Kasumi-1 (cell line): Measurements from ENCODE around the gene EP400.

ENCODE experiments used
- DNase-seq, 2 experiments: peaks; one replicate each; lab custom pipeline; 2025; lab: John Stamatoyannopoulos, UW

Gene EP400

DNA sequence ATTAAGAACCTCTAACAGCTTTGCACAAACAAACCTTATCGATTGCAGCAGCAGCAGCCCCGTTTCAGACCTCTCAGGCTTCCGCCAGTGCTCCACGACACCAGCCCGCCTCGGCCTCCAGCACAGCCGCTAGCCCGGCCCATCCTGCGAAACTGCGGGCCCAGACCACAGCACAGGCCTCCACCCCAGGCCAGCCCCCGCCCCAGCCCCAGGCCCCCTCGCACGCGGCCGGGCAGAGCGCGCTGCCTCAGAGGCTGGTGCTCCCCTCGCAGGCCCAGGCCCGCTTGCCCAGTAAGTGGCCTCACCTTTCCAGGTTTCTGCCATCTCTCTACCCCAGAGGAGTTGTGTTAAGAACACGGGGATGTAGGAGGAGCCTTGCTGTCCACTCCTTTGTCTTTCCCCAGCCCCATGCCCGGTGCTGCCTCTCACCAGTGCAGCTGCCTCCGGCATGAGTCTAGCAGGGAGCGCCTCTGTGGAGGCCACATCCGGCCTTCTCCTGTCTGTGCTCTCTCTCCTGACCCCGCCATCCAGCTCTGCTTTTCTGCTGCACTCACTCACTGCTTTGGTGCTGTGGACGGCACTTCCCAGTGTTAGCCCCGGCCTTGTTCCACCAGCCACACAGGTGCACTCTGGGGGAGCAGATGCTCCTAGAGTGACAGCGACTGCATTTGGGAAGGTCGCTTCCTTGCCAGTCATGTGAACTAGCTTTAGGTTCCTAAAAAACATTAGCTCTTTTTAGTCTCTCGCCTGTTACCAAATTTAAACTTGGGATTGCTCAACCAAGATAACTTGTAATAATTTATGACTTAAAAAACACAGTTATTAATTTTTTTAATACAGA is 71.5 kb downstream of the EP400 start:
- no peak for DNase-seq

DNA sequence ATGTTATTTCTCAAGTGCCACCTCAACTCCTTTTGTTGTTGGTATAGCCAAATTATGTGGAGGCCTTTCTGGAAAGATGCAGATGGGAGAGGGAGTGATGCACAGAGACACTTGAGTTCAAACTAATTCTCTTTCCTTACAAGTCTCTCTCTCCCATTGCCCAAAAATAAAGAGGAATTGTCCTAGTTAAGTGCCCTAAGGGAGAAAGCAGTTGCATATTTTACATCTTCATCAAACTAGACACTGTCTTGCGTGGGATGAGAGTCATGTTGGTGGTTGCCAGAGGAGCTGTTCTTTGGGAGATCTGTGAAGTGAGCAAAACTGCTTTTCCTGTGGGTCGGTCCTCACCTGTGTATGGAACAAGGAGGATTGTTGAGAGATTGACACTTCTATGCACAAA is 72.2 kb downstream of the EP400 start:
- no peak for DNase-seq

DNA sequence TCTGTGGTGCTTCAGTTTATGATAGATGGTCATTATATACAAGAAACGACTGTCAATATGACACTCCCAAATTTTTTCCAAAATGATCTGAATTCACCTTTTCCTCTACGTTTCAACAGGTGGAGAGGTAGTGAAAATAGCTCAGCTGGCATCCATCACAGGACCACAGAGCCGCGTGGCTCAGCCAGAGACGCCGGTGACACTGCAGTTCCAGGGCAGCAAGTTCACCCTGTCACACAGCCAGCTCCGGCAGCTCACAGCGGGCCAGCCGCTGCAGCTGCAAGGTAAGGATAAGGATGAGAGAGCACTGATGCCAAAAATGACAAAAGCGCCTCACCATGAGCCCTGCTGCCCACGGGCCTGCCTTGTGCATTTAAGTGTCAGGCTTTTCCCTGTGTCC is 73.9 kb downstream of the EP400 start:
- no peak for DNase-seq

- peak in 1 of 2 experiments; percentile 13 for DNase-seq
Observed at GRCh38 chr12:132024758-132025157, 75.0 kb downstream of the EP400 start.

- no peak for DNase-seq
Observed at GRCh38 chr12:132025526-132025925, 75.8 kb downstream of the EP400 start.

DNA sequence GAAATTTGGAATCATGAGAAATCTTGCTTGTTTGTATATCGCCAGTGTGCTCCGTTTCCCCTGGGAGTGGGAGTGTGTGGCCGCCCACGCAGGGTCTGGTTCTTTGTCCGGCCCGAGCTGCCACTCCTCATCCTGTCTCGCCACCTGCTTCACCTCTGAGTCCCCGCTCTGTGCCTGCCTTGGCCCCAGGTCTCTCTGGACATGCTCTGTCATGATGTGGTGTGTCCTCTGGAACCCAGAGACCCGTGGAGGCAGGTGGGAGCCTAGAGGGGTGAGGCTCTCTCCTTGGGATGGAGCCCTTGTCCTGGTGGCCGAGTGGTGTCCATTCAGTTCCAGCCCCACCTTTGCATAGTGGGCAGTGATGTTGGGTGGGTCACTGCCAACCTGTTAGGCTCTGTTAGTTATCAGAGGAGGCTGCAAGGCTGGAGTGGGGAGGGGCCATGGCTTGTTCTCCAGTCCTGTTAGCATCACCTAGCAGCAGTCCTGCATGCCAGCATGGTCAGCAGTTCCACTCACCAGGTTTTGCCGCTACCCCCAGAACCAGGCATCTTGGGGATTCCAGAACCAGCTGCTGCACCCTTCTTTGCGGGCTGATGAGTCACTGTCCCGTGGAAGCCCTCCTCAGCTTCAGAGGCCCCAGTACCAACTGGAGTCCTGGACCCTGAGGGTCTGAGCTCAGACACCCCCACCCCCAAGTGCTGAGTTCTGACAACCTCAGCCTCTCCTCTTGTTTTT is 76.5 kb downstream of the EP400 start:
- DNase-seq = no peak

GRCh38 chr12:132026796-132027500 is 77.2 kb downstream of the EP400 start:
- no peak for DNase-seq

DNA sequence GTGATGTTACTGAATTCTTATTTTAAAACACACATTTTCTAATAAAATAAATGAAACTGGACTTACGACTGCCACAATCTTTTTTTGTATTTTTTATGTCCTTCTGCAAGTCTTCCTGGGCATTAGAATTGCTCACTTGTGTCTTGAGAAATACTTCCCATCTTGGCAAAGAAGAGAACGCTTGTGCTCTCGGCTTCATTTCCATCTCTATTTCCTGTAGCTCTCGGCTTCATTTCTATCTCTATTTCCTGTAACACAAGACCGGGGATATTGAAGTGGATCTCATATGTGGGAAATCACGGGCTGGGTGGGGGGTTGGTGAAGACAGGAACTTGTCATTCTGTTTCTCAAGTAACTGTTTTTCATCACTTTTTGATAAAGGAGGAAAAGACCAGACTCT is 77.9 kb downstream of the EP400 start:
- no peak for DNase-seq

GRCh38 chr12:132028111-132028510 is 78.4 kb downstream of the EP400 start:
- no peak for DNase-seq

DNA sequence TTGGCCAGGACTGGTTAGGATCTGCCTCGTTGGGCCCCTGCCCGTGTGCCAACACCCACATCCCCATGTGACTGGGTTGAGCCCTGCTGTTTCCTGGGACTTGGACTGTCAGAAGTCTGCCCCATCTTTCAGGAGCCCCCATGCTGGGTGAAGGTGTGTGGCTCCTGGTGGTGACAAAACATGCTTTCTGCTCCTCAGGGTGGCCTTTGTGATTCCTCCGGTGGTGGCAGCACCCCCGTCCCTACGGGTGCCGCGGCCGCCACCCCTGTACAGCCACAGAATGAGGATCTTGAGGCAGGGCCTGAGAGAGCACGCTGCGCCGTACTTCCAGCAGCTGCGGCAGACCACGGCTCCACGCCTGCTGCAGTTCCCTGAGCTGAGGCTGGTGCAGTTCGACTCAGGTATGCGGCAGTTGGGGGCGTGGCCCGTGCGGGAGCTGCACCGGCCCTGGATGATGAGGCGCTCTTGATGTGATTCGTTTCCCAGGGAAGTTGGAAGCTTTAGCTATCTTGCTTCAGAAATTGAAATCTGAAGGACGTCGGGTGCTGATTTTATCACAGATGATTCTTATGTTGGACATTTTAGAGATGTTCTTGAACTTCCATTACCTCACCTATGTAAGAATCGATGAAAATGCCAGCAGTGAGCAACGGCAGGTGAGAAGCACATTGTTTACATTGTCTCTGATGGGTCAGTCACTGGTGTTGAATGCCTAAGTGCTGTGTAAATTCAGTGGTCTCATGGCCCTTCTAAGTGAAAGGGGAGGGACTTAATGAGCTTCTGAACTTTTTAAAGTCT is 80.0 kb downstream of the EP400 start:
- no peak for DNase-seq

DNA sequence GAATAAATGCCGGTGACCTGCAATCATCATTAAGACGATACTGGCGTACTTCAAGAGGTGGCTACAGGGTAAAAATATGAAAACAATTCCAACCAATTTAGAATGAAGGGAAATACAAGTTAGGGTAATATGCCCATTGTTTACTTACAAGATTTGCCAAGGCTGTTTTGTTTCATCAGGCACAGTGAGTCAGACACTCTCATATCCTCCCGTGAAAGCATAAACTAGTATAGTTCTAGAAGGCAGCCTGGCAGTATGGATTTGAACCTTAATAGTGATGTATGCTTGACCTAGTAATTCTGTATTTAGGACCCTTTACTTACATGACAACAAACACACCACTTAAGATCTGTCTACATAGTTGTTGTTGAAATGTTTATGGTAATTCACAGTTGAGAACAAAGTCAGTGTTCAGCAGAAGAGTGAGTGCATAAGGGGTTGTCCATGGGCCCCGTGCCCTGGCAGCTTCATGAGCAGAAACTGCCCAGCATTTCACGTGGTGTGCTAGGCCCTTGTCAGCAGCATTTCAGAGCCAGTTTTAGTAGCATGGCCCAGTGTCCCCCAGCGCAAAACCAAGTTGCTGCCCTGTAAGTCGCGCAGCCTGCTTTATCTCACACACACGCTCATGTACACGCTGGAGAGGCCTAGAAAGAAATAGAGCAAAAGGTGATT is 80.8 kb downstream of the EP400 start:
- DNase-seq = no peak

DNA sequence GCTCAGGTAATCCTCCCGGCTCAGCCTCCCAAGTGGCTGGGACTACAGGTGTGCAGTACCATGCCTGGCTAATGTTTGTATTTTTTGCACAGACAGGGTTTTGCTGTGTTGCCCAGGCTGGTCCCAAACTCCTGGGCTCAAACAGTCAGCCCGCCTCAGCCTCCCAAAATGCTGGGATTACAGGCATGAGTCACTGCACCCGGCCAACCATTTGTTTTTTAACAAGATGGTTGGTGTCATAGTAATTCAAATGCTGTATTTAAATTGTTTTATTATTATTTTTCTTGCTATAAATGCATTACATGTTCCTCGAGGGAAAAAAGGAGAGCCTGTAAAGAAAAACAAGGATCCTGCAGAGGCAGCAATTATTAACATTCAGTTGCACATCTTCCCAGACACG is 83.9 kb downstream of the EP400 start:
- DNase-seq = no peak

DNA sequence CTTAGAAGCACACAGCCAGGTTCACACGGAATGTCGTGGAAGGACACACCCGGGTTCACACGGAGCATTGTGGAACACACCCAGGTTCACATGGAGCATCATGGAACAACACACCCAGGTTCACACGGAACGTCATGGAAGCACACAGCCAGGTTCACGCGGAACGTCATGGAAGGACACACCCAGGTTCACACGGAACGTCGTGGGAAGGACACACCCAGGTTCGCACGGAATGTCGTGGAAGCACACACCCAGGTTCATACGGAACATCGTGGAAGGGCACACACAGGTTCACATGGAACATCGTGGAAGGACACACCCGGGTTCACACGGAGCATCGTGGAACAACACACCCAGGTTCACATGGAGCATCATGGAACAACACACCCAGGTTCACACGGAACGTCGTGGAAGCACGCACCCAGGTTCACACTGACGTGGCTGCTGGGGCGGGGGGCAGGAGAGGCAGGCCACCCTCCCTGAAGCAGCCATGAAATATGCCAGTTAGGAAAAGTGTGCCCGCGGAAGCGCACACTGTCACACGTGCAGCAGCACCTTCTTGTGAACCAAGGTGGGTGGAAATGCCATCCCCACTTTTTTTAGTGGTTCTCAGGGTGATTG is 86.4 kb downstream of the EP400 start:
- DNase-seq = no peak

DNA sequence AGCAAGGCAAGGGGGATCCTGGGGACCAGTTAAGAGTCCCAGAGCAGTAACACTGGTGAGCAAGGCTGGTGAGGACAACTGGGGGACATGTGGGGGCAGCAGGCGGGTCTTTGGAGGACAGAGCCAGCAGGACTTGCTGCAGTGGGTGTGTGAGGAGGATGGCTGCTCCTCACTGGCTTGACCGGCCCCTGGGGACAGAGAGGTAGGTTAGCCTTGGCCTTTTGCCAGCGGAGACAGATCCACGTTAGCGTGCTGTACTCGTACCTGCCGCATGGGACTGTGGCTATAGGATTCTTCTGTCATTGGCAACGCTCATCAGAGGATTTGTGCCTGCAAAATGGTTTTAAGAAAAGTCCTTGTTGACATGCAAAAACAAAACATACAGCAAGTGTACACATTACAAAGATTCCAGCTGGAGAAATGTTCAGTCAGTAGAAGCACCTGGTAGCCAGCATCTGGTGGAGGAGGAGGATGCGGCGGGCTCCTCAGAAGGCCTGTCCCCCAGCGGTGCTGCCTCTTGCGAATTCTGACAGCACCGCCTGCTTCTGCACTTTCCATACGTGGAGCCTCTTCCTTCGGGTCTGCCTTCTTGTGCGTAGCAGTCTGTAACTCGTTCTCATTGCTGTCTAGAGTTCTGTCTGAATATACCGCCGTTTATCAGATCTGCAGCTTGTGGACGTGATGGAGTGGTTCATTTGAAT is 91.3 kb downstream of the EP400 start:
- no peak for DNase-seq

DNA sequence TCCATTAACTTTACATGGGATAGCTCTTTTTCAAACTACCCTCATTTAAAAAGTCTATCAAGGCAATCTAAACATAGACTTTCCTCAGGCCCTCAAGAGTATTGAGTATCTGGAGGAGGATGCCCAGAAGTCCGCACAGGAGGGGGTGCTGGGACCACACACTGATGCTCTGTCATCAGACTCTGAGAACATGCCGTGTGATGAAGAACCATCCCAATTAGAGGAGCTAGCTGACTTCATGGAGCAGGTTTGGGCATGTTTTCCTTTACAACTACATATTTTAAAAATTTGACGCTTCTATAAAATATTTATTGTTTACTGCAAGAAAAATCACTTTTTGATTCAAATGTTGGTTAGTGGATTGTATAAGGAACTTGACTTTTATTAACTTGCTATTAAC is 93.5 kb downstream of the EP400 start:
- DNase-seq = no peak

DNA sequence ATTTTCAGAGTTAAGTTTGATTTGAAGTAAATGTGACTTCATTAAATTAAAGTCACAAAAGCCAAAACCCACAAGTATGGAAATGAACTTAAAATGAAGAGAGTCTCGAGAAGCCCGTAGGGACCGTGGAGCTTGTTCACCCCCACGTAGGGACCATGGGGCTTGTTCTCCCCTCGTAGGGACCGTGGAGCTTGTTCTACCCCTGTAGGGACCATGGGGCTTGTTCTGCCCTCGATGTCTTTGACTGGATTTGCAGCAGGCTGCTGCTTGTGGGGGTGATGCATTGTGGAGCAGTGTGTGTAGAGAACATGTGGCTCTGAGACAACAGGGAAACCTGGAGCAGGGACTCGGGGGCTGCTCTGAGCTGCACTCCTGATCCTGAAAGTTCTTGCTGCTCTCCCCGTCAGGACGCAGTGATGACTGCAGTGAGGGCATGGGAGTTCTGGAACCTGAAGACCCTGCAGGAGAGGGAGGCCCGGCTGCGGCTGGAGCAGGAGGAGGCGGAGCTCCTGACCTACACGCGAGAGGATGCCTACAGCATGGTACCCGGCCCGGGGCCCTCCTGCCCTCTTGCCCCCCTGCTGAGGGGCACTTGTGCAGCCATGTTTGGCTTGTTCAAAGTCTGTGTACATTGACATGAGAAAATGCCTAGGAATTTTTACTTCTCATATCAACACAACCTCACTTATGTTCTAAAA is 94.2 kb downstream of the EP400 start:
- DNase-seq = no peak

DNA sequence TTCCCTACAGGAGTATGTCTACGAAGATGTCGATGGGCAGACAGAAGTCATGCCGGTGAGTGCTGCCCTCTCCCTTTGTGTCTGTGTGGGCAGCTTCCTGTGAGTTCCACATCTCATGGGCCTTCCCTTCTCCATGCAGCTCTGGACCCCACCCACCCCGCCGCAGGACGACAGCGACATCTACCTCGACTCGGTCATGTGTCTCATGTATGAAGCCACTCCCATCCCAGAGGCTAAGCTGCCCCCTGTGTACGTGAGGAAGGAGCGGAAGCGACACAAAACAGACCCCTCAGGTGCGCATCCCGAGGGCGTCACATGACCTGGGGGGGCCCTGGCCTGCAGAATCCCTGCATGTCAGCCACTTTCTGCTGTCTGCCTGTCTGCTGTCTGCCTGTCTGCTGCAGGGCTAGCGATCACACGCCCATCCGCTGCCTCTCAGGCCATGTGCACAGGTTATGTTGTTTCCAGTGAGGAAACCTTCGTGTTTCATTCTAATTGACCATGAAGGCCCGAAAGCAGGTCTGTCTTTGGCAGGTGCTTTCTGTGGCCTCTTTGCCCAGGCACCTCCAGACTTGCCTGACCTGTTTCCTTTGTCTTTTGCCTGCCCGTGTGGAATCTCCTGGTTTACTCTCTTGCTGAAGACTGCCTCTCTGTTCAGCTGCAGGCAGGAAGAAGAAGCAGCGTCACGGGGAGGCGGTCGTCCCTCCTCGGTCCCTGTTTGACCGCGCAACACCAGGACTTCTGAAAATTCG is 95.1 kb downstream of the EP400 start:
- no peak for DNase-seq

GRCh38 chr12:132045751-132046150 is 96.0 kb downstream of the EP400 start:
- no peak for DNase-seq

DNA sequence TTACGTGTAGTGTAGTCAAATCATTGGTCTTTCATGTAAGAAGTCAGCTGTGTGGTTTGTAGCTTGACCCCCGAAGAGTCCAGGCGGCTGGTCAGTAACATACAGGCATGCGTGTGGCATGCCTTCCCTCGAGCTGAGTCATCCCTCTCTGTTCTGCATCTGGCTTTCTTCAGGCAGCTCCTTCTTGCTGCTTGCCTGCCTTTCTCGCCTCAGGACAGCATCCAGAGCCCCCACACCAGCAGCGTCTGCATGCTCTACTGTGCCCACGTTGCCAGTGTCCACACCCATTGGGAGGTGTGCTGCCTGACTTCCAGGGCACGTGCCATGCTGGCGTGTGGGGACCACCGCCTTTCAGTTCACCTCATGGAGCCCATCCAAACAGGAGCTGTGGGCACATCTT is 96.8 kb downstream of the EP400 start:
- no peak for DNase-seq
